ENCODE data around the gene TRABD. TPM values are rescaled to one million over a fixed set of nuclear protein-coding genes. Genes with fewer than 3 reads are reported as not detected.
A peak's percentile ranks its signal among the peaks of the same experiment; 100 is the strongest.

TRABD gene
- total RNA-seq, 6 donors from 2014 or later: 32.9 to 88.0 (median 56.3) TPM

GRCh38 chr22:50216684-50217520 is 31.2 kb downstream of the TRABD start:
- 95 to 96% methylated on average over 42 to 50 of the region's 57 CpGs for WGBS, 2 donors
- TF ChIP-seq POLR2A (IDR thresholded peaks at IDR 0.05): no peak
- H3K4me3 ChIP-seq: no peak overlapping the region

GRCh38 chr22:50217543-50218152 is 31.9 kb downstream of the TRABD start:
- H3K36me3 ChIP-seq: peaks cover 43 to 99% (median 89%) of the 10 kb centered on the region in 4 donors
- TF ChIP-seq EP300 (IDR thresholded peaks at IDR 0.05) (no peak), POLR2AphosphoS5 (IDR thresholded peaks at IDR 0.05) (no peak), POLR2A (IDR thresholded peaks at IDR 0.05) (no peak)
- TF ChIP-seq, protein P1, sequence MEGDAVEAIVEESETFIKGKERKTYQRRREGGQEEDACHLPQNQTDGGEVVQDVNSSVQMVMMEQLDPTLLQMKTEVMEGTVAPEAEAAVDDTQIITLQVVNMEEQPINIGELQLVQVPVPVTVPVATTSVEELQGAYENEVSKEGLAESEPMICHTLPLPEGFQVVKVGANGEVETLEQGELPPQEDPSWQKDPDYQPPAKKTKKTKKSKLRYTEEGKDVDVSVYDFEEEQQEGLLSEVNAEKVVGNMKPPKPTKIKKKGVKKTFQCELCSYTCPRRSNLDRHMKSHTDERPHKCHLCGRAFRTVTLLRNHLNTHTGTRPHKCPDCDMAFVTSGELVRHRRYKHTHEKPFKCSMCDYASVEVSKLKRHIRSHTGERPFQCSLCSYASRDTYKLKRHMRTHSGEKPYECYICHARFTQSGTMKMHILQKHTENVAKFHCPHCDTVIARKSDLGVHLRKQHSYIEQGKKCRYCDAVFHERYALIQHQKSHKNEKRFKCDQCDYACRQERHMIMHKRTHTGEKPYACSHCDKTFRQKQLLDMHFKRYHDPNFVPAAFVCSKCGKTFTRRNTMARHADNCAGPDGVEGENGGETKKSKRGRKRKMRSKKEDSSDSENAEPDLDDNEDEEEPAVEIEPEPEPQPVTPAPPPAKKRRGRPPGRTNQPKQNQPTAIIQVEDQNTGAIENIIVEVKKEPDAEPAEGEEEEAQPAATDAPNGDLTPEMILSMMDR (IDR thresholded peaks at IDR 0.05): no peak
- no peaks in the 10 kb centered on the region for H3K9me3 ChIP-seq
- H3K27me3 ChIP-seq: no peaks in the 10 kb centered on the region
- DNase-seq: peak in 1 of 2 donors; percentile 10
- no peak overlapping the region for H3K27ac ChIP-seq
- H3K4me3 ChIP-seq: no peak overlapping the region
- ATAC-seq (ENCODE audit: low FRiP score in 2 of 2): no peak
- WGBS, 2 donors: 89 to 95% methylated on average over 10 to 21 of the region's 21 CpGs
- H3K4me1 ChIP-seq: peaks cover 0 to 4% (median 2%) of the 10 kb centered on the region in 4 donors

More at GRCh38 chr22:50216684-50217520, 31.2 kb downstream of the TRABD start:
- Histone ChIP-seq H3K9me3 (no peaks in the 10 kb centered on the region), H3K4me1 (peaks cover 0 to 4% (median 2%) of the 10 kb centered on the region in 4 donors), H3K27me3 (no peaks in the 10 kb centered on the region), H3K27ac (no peak overlapping the region), H3K36me3 (peaks cover 38 to 99% (median 88%) of the 10 kb centered on the region in 4 donors)
- ATAC-seq (ENCODE audit: low FRiP score in 2 of 2) (no peak), DNase-seq (peak; percentile 19 to 84)

GRCh38 chr22:50218153-50218995 is 32.7 kb downstream of the TRABD start:
- no peak overlapping the region for H3K27ac ChIP-seq
- no peaks in the 10 kb centered on the region for H3K27me3 ChIP-seq
- WGBS, 2 donors: 95 to 96% methylated on average over 17 to 33 of the region's 43 CpGs
- H3K4me1 ChIP-seq: peaks cover 0 to 4% (median 2%) of the 10 kb centered on the region in 4 donors
- H3K4me3 ChIP-seq: no peak overlapping the region
- H3K36me3 ChIP-seq: peaks cover 47 to 99% (median 90%) of the 10 kb centered on the region in 4 donors
- no peaks in the 10 kb centered on the region for H3K9me3 ChIP-seq
- DNase-seq: peak; percentile 19 to 84
- ATAC-seq (ENCODE audit: low FRiP score in 2 of 2): peak in 1 of 2 donors; percentile 3
- TF ChIP-seq EP300 (IDR thresholded peaks at IDR 0.05): no peak
- TF ChIP-seq POLR2AphosphoS5 (IDR thresholded peaks at IDR 0.05): no peak
- TF ChIP-seq POLR2A (IDR thresholded peaks at IDR 0.05): no peak
- TF ChIP-seq, protein P1 (IDR thresholded peaks at IDR 0.05): no peak

GRCh38 chr22:50218996-50219727 is 33.4 kb downstream of the TRABD start:
- Histone ChIP-seq H3K4me1 (peaks cover 0 to 4% (median 2%) of the 10 kb centered on the region in 4 donors), H3K4me3 (no peak overlapping the region), H3K36me3 (peaks cover 47 to 100% (median 89%) of the 10 kb centered on the region in 4 donors), H3K27me3 (no peaks in the 10 kb centered on the region), H3K27ac (no peak overlapping the region), H3K9me3 (no peaks in the 10 kb centered on the region)
- DNase-seq (peak; percentile 84 to 95), ATAC-seq (ENCODE audit: low FRiP score in 2 of 2) (peak; percentile 59 to 71)
- WGBS, 2 donors: 81 to 90% methylated on average over 7 to 39 of the region's 42 CpGs
- TF ChIP-seq POLR2AphosphoS5 (IDR thresholded peaks at IDR 0.05) (no peak), POLR2A (IDR thresholded peaks at IDR 0.05) (no peak), EP300 (IDR thresholded peaks at IDR 0.05) (no peak)
- TF ChIP-seq, protein P1 (IDR thresholded peaks at IDR 0.05): no peak
